Colonic mucosa (tissue), 4 donors: ENCODE measurements around the gene SERPINB3. TPM values are rescaled to one million over a fixed set of nuclear protein-coding genes. Genes with fewer than 3 reads are reported as not detected.

Source experiments
- DNase-seq: peaks from one replicate; pipeline ENCODE4 v3.0.0-alpha.2; 2020
- H3K27ac ChIP-seq: fragments of 200-600 bp; one replicate; pipeline ENCODE4 v1.8.0; 2021
- H3K27me3 ChIP-seq: fragments of 200-600 bp; one replicate; pipeline ENCODE4 v1.8.0; 2021
- H3K36me3 ChIP-seq: fragments of 200-600 bp; one replicate; pipeline ENCODE4 v1.8.0; 2021
- H3K4me1 ChIP-seq: fragments of 200-600 bp; one replicate; pipeline ENCODE4 v1.8.0; 2021; ENCODE audit warnings: mild to moderate bottlenecking
- H3K4me3 ChIP-seq: fragments of 200-600 bp; one replicate; pipeline ENCODE4 v1.8.0; 2021
- H3K9ac ChIP-seq, 2 donors: one replicate each; pipeline ENCODE4 v1.7.0; 2013; ENCODE audit warnings: control low read depth in 2 of 2, low read depth in 2 of 2, low read length in 2 of 2
- H3K9me3 ChIP-seq: fragments of 200-600 bp; one replicate; pipeline ENCODE4 v1.8.0; 2021
- CTCF ChIP-seq: fragments of 200-600 bp; IDR thresholded peaks from one replicate; pipeline ENCODE4 v1.8.0; 2022; ENCODE audit warnings: antibody characterized with exemption, mild to moderate bottlenecking
- intact Hi-C: fragments of 100-400 bp; cut with DNase I; formaldehyde crosslinking; loops from one replicate; pipeline ENCODE4 v1.14.1; 2022
- total RNA-seq, 2 donors: library from RNA; stranded (reverse); fragmentation: NEBNext Ultra II Directional in 1 of 2; extraction: Animal tissue kit (Norgen Biotek cat#: 25700) in 1 of 2; gene quantifications; one replicate each; pipeline ENCODE4 v1.2.1, GENCODE V29; 2021
- donor health status: healthy.
- donor health status: DM: no; HTN: no; CAD: no.
- donor health status: DM: no; HTN: no; CAD: no.

Gene SERPINB3
- total RNA-seq, 2 donors from 2014 or later = not detected

GRCh38 chr18:63617915-63618234, 43.8 kb downstream of the SERPINB3 start:
- DNase-seq = no peak
- no peak overlapping the region for H3K27ac ChIP-seq

GRCh38 chr18:63617049-63617914, 44.4 kb downstream of the SERPINB3 start:
- Histone ChIP-seq H3K36me3 (no peaks in the 10 kb centered on the region), H3K27me3 (no peaks in the 10 kb centered on the region), H3K9me3 (no peaks in the 10 kb centered on the region), H3K4me1 (no peaks in the 10 kb centered on the region), H3K27ac (no peak overlapping the region), H3K4me3 (no peak overlapping the region), H3K9ac (no peak overlapping the region)
- no peak for DNase-seq
- intact Hi-C loops = no loop called here
- no peak for TF ChIP-seq CTCF

More at GRCh38 chr18:63617915-63618234, 43.8 kb downstream of the SERPINB3 start:
- H3K4me1 ChIP-seq = no peaks in the 10 kb centered on the region
- H3K27me3 ChIP-seq = no peaks in the 10 kb centered on the region
- intact Hi-C loops = no loop called here
- H3K9me3 ChIP-seq = no peaks in the 10 kb centered on the region
- no peak overlapping the region for H3K9ac ChIP-seq
- TF ChIP-seq CTCF = no peak
- no peak overlapping the region for H3K4me3 ChIP-seq
- no peaks in the 10 kb centered on the region for H3K36me3 ChIP-seq

GRCh38 chr18:63613420-63613819, 48.3 kb downstream of the SERPINB3 start:
- intact Hi-C loops = no loop called here
- TF ChIP-seq CTCF = no peak
- DNase-seq = no peak
- Histone ChIP-seq H3K4me1 (no peaks in the 10 kb centered on the region), H3K4me3 (no peak overlapping the region), H3K9me3 (no peaks in the 10 kb centered on the region), H3K36me3 (no peaks in the 10 kb centered on the region), H3K9ac (no peak overlapping the region), H3K27me3 (no peaks in the 10 kb centered on the region), H3K27ac (no peak overlapping the region)

GRCh38 chr18:63606526-63606925, 55.2 kb downstream of the SERPINB3 start:
- Histone ChIP-seq H3K9ac (no peak overlapping the region), H3K9me3 (no peaks in the 10 kb centered on the region), H3K4me3 (no peak overlapping the region), H3K36me3 (no peaks in the 10 kb centered on the region), H3K4me1 (no peaks in the 10 kb centered on the region), H3K27ac (no peak overlapping the region), H3K27me3 (no peaks in the 10 kb centered on the region)
- no peak for TF ChIP-seq CTCF
- intact Hi-C loops = loop anchor here (10.0 kb wide), 1 partner anchor 198 kb away; no protein-coding TSS in a partner anchor
- no peak for DNase-seq

Other genes with a start within 250 kb of the SERPINB3 start
- gene VPS4B, start 239.4 kb downstream of the SERPINB3 start, total RNA-seq = 100 to 1,000 TPM in 1 of 2 donors, 10 to 100 TPM in 1; 96.3 to 127 TPM
- gene SERPINB5, start 184.9 kb downstream of the SERPINB3 start, total RNA-seq = 1 to 10 TPM; 4.8 to 6.1 TPM
- not detected for gene SERPINB12, start 119.5 kb downstream of the SERPINB3 start, total RNA-seq
- gene SERPINB13, start 74.5 kb downstream of the SERPINB3 start, total RNA-seq = not detected
- not detected for gene SERPINB4, start 17.6 kb downstream of the SERPINB3 start, total RNA-seq
- not detected for gene SERPINB11, start 41.1 kb upstream of the SERPINB3 start, total RNA-seq
- gene SERPINB7, start 113.5 kb upstream of the SERPINB3 start, total RNA-seq = not detected
- under 1 TPM in 1 of 2 donors, not detected in 1; 0.29 TPM for gene SERPINB2, start 225.8 kb upstream of the SERPINB3 start, total RNA-seq
- not detected for gene SERPINB10, start 246.1 kb upstream of the SERPINB3 start, total RNA-seq